ENCODE measurements around the gene NYAP1. TPM values are rescaled to one million over a fixed set of nuclear protein-coding genes. Genes with fewer than 3 reads are reported as not detected.

The NYAP1 gene
- total RNA-seq, 1 donor from 2014 or later, result 0.55 TPM

DNA sequence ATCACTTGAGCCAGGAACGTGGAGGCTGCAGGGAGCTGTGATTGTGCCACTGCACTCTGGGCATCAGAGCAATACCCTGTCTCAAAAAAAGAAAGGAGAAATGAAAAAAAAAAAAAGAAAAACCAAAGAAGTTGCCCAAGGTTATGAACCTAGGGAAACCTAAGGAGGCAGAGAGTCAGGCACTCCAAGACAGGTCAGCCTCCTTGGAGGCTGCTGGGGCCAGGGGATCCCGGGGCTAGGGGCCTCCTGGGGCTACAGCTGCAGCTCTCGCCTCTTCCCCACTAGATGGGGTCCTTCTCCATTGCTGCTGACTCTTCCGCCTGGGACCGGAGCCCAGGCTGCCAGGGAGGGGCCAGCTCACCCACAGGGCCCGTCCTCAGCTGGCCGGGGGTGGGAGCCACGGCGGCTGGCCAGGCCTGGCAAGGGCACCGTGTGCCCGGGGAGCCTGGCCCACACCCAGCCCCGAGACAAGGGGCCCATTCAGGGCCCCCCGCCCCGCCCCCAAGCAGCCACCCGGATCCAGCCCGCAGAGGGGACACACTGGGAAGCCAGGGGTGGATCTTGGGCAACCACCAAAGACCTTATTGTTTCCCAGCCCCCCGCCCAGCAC lies 17.9 kb upstream of the NYAP1 start:
- Histone ChIP-seq H3K4me1 (peaks cover 16% of the 10 kb centered on the region), H3K36me3 (peaks cover 32% of the 10 kb centered on the region), H3K4me3 (no peak overlapping the region), H3K9me3 (no peaks in the 10 kb centered on the region), H3K27ac (peak overlapping the region; percentile 42), H3K27me3 (no peaks in the 10 kb centered on the region)
- DNase-seq (peak; percentile 86), ATAC-seq (peak; percentile 90)
- TF ChIP-seq, protein P1, sequence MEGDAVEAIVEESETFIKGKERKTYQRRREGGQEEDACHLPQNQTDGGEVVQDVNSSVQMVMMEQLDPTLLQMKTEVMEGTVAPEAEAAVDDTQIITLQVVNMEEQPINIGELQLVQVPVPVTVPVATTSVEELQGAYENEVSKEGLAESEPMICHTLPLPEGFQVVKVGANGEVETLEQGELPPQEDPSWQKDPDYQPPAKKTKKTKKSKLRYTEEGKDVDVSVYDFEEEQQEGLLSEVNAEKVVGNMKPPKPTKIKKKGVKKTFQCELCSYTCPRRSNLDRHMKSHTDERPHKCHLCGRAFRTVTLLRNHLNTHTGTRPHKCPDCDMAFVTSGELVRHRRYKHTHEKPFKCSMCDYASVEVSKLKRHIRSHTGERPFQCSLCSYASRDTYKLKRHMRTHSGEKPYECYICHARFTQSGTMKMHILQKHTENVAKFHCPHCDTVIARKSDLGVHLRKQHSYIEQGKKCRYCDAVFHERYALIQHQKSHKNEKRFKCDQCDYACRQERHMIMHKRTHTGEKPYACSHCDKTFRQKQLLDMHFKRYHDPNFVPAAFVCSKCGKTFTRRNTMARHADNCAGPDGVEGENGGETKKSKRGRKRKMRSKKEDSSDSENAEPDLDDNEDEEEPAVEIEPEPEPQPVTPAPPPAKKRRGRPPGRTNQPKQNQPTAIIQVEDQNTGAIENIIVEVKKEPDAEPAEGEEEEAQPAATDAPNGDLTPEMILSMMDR (IDR thresholded peaks at IDR 0.05), result peak; percentile 68
- intact Hi-C loops (cut with DNase I), result loop anchor here (5.0 kb wide), 1 partner anchor 96 kb away; no protein-coding TSS in a partner anchor

DNA sequence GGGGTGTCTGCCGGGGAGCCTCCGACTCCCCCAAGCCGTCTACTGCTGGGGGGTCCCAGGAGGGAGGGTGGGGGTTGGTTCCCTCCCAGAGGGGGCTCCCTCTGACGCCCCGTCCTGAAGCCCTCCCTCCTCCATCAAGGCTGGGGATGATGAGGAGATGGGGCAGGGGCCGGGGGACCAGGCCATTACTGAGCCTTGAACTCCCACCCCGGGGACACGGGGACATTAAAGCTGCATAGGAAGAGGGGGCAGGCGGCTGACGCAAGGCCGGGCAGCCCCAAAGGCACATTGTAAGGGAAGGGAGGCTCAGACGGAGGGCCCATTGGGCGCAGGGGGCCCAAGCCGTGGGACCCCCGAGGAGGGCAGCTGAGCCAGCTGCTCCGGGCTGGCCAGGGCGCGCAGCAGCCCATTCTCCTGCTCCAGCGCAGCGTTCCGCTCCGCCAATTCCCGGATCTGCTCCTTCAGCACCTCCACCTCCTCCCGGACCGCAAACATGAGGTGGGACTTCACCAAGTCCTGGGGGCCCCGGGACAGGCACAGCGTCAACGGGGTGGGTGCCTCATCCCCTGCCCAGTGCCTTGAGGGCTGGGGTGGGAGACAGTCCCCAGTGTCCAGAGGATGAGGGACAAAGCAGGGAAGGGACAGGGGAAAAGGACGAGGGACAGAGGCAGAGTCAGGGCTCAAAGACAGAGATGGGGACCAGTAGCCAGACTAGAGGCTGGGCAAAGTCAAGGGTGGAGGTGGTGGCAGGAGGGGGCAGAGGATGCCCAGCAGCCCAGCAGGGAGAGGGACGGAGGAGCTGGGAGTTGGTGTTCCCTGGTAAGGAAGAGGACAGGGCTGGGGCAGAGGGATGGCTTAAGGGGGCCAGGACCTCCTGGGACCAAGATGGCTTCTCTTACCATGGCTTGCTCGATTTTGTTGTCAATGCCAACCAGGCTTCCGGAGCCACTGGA lies 16.8 kb upstream of the NYAP1 start:
- H3K4me1 ChIP-seq, result peaks cover 16% of the 10 kb centered on the region
- no peak overlapping the region for H3K27ac ChIP-seq
- DNase-seq (no peak), ATAC-seq (no peak)
- TF ChIP-seq, protein P1 (IDR thresholded peaks at IDR 0.05), result no peak
- H3K9me3 ChIP-seq, result no peaks in the 10 kb centered on the region
- no peaks in the 10 kb centered on the region for H3K27me3 ChIP-seq
- intact Hi-C loops (cut with DNase I), result loop anchor here (5.0 kb wide), 1 partner anchor 95 kb away; no protein-coding TSS in a partner anchor
- H3K36me3 ChIP-seq, result peaks cover 37% of the 10 kb centered on the region
- H3K4me3 ChIP-seq, result no peak overlapping the region

GRCh38 chr7:100467638-100468373 lies 15.9 kb upstream of the NYAP1 start:
- Histone ChIP-seq H3K36me3 (peaks cover 37% of the 10 kb centered on the region), H3K4me1 (peaks cover 21% of the 10 kb centered on the region)

GRCh38 chr7:100469227-100470044 lies 14.3 kb upstream of the NYAP1 start:
- TF ChIP-seq, protein P1 (IDR thresholded peaks at IDR 0.05), result peak; percentile 92
- H3K4me1 ChIP-seq, result peaks cover 35% of the 10 kb centered on the region
- no peaks in the 10 kb centered on the region for H3K9me3 ChIP-seq
- DNase-seq (peak; percentile 93), ATAC-seq (peak; percentile 88)
- H3K4me3 ChIP-seq, result no peak overlapping the region
- no peak overlapping the region for H3K27ac ChIP-seq
- H3K36me3 ChIP-seq, result peaks cover 52% of the 10 kb centered on the region
- intact Hi-C loops (cut with DNase I), result loop anchor here (5.0 to 10.0 kb wide), 2 partner anchors 93 to 215 kb away; no protein-coding TSS in a partner anchor
- H3K27me3 ChIP-seq, result no peaks in the 10 kb centered on the region

More at GRCh38 chr7:100467638-100468373, 15.9 kb upstream of the NYAP1 start:
- Histone ChIP-seq H3K27ac (no peak overlapping the region), H3K4me3 (no peak overlapping the region), H3K27me3 (no peaks in the 10 kb centered on the region), H3K9me3 (no peaks in the 10 kb centered on the region)
- intact Hi-C loops (cut with DNase I), result loop anchor here (5.0 kb wide), 1 partner anchor 94 kb away; no protein-coding TSS in a partner anchor
- DNase-seq, result no peak
- ATAC-seq, result no peak
- TF ChIP-seq, protein P1 (IDR thresholded peaks at IDR 0.05), result no peak
